ENCODE measurements around the gene AGMO. TPM values are rescaled to one million over a fixed set of nuclear protein-coding genes. Genes with fewer than 3 reads are reported as not detected.

AGMO gene
- total and polyA plus RNA-seq, 2 experiments from 2014 or later, result 6.5 to 7.3 TPM

- WGBS (ENCODE audit: low lambda C conversion rate, missing lambda C conversion rate), result 52% methylated on average over 1 of the region's 1 CpG
- no peak for TF ChIP-seq EZH2phosphoT487 (IDR thresholded peaks at IDR 0.05; ENCODE audit: low read depth, severe bottlenecking, unreplicated experiment)
- no peak for TF ChIP-seq EZH2 (IDR thresholded peaks at IDR 0.05; ENCODE audit: borderline replicate concordance)
- peak; percentile 60 for TF ChIP-seq CTCF (IDR thresholded peaks at IDR 0.05; ENCODE audit: poor library complexity)
- Histone ChIP-seq H3K36me3 (replicated peaks; ENCODE audit: insufficient read depth, low read depth) (no peaks in the 10 kb centered on the region), H3K27ac (no peak overlapping the region), H3K4me1 (ENCODE audit: insufficient read depth) (no peaks in the 10 kb centered on the region), H3K9me2 (replicated peaks; ENCODE audit: insufficient read depth) (no peaks in the 10 kb centered on the region), H3K4me2 (no peak overlapping the region), H4K20me1 (ENCODE audit: insufficient read depth, poor library complexity, severe bottlenecking) (no peaks in the 10 kb centered on the region), H3K79me2 (no peaks in the 10 kb centered on the region), H3K27me3 (no peaks in the 10 kb centered on the region), H3K9me3 (ENCODE audit: low read depth) (no peaks in the 10 kb centered on the region), H2AFZ (no peak overlapping the region), H3K4me3 (no peak overlapping the region)
- DNase-seq (ENCODE audit: low spot score), result peak; percentile 18
These were observed 362.3 kb downstream of the AGMO start for GRCh38 chr7:15199482-15199881.

GRCh38 chr7:15197042-15197977 lies 364.5 kb downstream of the AGMO start:
- TF ChIP-seq EZH2phosphoT487 (IDR thresholded peaks at IDR 0.05; ENCODE audit: low read depth, severe bottlenecking, unreplicated experiment) (no peak), CTCF (IDR thresholded peaks at IDR 0.05; ENCODE audit: poor library complexity) (no peak), EZH2 (IDR thresholded peaks at IDR 0.05; ENCODE audit: borderline replicate concordance) (no peak)
- H3K79me2 ChIP-seq, result no peaks in the 10 kb centered on the region
- H3K36me3 ChIP-seq (replicated peaks; ENCODE audit: insufficient read depth, low read depth), result no peaks in the 10 kb centered on the region
- no peaks in the 10 kb centered on the region for H3K9me2 ChIP-seq (replicated peaks; ENCODE audit: insufficient read depth)
- no peaks in the 10 kb centered on the region for H3K4me1 ChIP-seq (ENCODE audit: insufficient read depth)
- no peak overlapping the region for H3K27ac ChIP-seq
- DNase-seq (ENCODE audit: low spot score), result no peak
- H2AFZ ChIP-seq, result no peak overlapping the region
- H3K4me3 ChIP-seq, result no peak overlapping the region
- H3K4me2 ChIP-seq, result no peak overlapping the region
- 85% methylated on average over 7 of the region's 7 CpGs for WGBS (ENCODE audit: low lambda C conversion rate, missing lambda C conversion rate)
- H3K27me3 ChIP-seq, result no peaks in the 10 kb centered on the region
- H4K20me1 ChIP-seq (ENCODE audit: insufficient read depth, poor library complexity, severe bottlenecking), result no peaks in the 10 kb centered on the region
- H3K9me3 ChIP-seq (ENCODE audit: low read depth), result no peaks in the 10 kb centered on the region

GRCh38 chr7:15178065-15178464 lies 383.8 kb downstream of the AGMO start:
- 96% methylated on average over 1 of the region's 1 CpG for WGBS (ENCODE audit: low lambda C conversion rate, missing lambda C conversion rate)
- Histone ChIP-seq H3K27ac (no peak overlapping the region), H3K36me3 (replicated peaks; ENCODE audit: insufficient read depth, low read depth) (no peaks in the 10 kb centered on the region), H3K9me2 (replicated peaks; ENCODE audit: insufficient read depth) (no peaks in the 10 kb centered on the region), H3K4me2 (no peak overlapping the region), H3K4me1 (ENCODE audit: insufficient read depth) (no peaks in the 10 kb centered on the region), H3K79me2 (no peaks in the 10 kb centered on the region), H4K20me1 (ENCODE audit: insufficient read depth, poor library complexity, severe bottlenecking) (no peaks in the 10 kb centered on the region), H3K4me3 (no peak overlapping the region), H3K9me3 (ENCODE audit: low read depth) (no peaks in the 10 kb centered on the region), H3K27me3 (no peaks in the 10 kb centered on the region), H2AFZ (no peak overlapping the region)
- TF ChIP-seq CTCF (IDR thresholded peaks at IDR 0.05; ENCODE audit: poor library complexity), result no peak
- no peak for TF ChIP-seq EZH2 (IDR thresholded peaks at IDR 0.05; ENCODE audit: borderline replicate concordance)
- TF ChIP-seq EZH2phosphoT487 (IDR thresholded peaks at IDR 0.05; ENCODE audit: low read depth, severe bottlenecking, unreplicated experiment), result no peak
- DNase-seq (ENCODE audit: low spot score), result no peak

Data from hepatocyte (in vitro differentiated cells).